ENCODE measurements around the gene FAM168A.
"Not testable (repeated sequence)": the region's sequence is repeated elsewhere in the genome, so short reads cannot be mapped to it uniquely, and the experiment has no call there.

Gene FAM168A

DNA sequence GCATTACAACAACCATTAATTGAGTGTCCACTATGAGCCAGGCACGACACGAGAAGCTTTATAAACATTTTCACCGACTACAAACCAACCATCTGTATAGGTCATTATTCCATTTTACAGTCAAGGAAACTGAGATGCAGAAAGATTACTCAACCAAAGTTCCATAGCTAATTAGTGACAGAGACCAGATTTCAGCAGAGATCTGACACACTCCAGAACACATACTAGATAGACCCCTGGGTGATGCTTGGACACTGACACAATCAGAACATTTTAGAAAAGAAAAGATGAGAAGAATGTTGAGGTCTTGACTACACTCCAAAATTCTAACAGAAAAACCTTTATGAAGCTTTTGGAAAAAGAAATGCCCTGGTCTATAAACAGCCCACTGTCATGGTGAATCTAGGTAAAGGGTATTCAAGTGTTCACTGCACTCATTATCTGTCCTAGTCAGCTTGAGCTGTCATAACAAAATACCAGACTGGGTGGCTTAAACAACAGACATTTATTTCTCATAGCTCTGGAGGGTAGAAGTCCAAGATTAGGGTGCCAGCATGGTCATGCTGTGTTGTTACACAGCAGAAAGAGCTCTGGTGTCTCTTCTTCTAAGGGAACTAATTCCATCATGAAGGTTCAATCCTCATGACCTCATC, 132.8 kb downstream of the FAM168A start:
- no peak for DNase-seq

DNA sequence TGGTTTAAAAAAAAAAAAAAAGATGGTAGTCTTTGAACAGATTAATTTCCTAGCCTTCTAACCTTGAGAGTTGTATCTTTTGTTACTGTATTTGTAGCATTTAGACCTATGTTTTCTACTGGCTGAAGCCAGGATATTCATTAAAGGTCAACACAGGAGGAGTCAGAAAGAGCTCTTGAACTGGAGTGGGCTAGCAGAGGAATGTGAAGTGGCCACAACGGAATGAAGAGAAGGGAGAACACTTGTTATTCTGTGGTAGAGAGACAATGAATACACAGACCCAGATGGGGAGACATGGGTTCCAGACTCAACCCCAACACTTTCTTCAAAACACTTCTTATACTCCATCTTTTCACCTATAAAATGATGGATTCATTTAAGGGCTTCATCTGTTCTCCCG, 133.6 kb downstream of the FAM168A start:
- DNase-seq = no peak

DNA sequence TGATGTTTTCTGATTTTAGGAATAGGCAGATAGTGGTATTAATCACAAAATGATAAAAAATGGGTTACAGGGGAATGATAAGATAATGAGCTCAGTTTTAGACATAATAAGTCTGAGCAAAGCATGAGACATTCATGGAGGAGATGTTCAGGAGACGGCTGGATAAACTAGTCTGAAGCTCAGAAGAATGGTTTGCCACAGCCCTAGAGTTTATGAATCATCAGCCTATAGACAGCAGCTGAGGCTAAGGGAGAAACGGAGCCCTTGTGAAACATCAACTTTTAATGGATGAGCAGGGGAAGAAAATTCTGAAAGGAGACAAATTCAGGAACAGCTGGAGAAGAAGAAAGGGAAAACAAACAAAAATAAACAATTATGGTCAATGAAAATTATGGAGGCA, 134.6 kb downstream of the FAM168A start:
- no peak for DNase-seq

DNA sequence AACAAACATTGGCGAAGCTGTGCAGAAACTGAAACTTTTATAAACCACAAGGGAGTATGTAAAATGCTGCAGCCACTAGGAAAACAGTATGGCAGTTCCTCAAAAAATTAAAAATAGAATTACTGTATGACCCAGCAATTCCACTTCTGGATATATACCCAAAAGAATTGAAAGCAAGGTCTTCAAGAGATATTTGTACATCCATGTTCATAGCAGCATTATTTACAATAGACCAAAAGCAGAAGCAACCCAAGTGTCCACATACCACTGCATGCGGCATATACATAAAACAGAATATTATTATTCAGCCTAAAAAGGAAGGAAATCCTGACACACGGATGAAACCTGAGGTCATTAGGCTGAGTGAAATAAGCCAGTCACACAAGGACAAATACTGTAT, 135.9 kb downstream of the FAM168A start:
- no peak for DNase-seq

DNA sequence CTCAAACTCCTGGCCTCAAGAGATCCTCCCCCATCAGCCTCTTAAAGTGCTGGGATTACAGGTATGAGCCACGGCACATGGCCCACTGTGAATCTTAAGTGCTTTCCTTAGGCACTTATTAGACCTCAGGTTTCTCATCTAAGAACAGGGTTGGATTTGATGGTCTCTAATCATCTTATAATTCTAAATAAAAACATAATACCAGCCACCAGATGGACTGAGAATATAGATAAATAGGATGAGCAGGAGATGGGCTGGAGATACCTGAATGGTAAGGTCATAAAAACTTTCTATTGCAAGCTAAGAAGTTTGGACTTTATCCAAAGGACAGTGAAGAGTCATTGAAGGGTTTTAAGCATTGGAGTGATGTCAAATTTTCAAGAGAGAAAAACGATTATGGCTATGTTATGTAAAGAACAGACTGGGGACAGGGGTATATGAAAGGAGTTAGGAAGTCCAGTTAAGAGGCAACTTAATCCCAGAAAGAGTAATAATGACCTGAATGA, 136.5 kb downstream of the FAM168A start:
- no peak for DNase-seq

DNA sequence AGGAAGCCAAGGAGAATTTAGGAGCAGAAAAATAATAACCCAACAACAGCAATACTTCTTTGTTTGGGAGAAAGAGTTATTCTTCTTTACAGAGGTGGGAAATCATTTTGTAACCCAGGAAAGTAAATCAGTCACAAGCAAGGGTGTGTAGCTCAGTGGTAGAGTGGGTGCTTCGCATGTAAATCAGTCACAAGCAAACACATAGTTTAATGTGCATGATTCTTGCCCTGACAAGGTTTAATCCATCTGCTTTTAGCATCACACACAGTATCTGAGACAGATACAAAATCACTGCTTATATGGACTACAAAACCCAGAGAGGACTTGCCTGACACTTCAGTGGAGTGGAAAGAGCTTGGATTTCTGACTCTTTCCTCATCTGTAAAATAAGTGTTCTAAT, 139.7 kb downstream of the FAM168A start:
- no peak for DNase-seq

DNA sequence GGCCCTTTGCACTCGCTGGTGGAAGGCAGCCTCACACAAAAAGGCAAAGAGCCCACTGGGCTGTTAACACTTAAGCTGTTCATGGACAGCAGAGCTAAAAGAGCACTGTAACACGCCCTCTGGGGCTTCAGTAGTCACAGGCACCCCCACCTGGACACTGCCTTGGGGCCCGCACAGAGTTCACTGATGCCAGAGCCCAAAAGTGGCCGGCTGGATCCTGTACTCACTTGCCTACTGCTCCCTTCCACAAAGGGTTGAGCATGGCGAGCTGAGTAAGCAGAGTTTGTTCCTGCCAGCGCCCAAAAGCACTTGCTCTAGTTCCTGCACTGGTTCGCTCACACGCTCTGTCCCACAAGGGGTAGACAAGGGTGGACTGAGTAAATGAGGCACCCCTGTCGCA, 142.9 kb downstream of the FAM168A start:
- DNase-seq = no peak

DNA sequence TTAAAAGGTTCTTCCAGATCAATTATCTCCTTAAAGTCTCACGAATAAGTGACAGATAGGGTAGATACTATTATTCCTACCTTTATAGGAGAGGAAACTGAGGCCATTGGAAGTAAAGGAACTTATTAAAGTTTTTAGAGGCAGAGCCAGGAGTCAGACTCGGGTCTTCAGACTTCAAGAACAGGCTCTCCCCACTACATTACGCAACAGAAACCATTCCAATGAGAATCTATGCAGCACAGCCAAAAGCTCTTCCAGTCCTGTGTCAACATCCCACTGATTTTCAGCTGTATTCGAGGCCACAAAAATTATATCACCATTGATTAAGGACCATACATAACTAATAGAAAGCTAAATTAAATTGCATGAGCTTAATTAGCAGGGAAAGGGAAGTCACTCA, 144.3 kb downstream of the FAM168A start:
- DNase-seq = no peak

DNA sequence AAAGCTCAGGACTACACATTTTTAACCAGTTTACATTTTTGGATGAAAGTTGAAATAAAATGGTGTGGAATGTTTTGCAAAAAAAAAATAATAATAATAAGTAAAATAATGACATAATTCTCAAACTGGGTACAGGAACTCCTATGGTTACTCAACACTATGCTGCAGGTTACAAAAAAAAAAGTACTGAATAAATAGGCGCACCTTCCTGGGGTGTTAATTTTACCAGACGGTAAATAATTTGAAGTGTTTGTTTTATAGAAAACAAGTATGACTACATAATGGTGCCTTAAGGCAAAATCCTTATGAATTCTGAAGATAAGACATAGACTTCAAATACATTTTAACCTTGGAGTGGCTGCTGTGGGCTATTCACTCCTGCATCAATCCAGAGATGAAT, 145.2 kb downstream of the FAM168A start:
- DNase-seq = no peak

DNA sequence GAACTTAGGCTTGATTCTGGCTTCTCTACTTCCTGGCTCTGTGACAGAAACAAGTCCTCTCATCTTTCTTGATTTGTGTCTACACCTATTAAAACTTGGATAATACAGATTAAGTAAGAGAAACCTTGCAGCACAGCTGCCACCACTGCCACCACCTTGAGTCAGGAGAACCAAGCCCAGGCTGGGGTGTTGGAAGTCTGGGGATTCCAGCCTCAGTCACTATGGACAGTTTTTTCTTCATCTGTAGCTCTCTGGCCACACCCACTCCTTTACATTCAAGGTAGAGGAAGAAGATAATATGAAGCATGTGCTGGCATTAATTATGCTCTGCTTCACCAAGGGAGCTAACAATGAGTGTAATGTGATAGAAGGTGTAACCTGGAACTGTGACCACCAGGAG, 146.0 kb downstream of the FAM168A start:
- DNase-seq = no peak

DNA sequence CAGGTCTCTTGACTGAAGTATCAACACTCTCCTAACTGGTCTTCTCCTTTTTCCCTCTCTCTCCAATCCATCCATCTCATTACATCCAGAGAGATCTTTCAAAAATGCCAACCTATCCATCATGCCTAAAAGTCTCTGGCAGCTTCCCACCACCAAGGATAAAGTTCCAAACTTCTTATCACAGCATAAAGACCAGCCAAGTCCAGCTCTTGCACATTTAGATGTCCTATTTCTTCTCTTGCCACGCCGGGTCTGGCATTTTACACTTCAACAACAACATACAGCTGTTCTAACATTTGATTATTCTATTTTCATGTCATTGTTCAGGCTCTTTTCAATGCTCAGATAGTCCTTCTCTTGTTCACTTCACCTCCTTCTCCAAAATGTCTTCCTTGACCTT, 151.1 kb downstream of the FAM168A start:
- DNase-seq = no peak

DNA sequence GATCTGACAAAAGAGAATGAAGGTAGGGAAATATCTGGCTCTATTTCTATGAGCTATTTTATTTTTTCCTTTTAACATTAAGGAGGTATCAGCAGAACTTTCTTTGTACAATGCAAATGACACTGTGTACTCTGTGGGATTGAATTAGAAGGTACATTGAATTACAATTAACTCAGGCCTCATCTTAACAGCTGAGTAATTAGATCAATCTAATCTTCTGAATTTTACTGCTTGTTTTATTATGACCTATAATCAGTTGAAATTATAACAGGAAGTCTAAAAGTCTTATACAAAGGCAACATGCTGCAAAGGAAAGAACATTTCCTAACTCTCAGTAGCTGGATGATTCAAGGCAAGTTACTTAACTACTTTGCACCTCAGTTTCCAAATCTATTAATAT, 151.9 kb downstream of the FAM168A start:
- DNase-seq = no peak

DNA sequence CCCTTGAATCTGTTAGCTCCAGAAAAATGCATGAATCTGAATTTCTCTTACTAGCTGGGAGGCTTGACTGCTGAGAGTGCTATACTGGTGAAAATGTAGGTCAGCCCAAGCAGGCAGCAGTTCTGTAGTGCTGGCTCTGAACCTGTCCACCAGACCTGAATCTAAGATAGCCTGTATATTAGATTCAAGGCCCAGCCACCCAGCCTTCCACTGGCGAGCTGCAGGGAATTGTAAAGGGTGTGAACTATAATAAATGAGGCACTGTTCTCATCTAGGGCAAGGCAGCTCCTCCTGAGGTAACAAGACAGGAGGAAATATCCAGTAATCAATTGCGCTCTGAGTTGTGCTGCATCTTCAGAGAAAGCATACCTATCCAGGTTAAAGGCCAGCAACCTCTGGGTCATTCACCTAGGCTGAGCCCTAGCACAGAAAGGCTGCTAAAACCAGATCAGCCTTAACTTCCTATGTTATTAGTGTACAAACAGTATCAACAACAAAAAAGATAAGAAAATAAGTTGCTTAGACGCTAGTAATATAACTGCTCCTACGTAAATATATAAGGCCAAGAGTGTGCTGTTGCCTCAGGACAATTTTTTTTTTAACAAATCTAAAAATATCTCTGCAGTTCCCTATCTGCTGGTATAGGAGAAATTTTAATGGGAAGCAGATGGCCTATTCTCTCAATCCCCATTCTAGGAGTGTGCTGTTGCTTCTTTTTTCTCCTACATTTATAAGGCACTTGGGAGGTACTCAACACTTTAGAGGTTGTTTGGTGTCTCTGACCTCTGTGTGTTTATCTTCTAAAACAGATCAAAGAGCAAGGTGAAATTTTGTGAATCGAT, 158.7 kb downstream of the FAM168A start:
- DNase-seq = peak in 1 of 2 experiments; percentile 58

DNA sequence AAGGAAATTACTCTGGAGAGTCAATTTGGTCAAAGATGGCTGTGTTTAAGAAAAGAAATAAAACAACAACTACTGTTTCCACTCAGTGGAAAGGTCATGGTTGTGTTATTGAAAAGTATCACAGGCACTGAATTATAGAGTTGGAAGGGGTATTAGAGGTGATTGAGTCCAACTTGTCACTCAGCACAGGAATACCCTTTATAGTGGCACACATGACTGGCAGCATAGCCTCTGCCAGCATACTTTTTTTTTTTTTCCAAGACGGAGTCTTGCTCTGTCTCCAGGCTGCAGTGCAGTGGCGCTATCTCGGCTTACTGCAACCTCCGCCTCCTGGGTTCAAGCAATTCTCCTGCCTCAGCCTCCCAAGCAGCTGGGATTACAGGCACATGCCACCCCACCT, 161.1 kb downstream of the FAM168A start:
- not testable (repeated sequence) for DNase-seq

DNA sequence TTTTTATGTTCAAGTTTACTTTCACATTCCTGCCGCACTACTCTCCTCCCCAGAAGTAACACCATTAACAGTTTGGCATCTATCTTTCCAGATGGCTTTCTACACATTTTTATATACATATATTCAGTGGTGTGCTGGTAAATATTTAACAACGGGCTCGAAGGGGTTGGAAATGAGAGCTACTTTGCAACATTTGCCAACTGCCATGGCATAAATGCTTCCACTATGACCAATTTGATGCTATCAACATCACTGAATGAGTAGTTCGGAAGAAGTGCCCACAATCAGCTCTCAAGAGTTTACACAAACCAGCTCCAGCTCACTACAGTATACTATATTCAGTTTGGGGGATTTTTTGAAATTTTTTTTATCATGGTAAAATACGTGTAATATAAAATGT, 166.5 kb downstream of the FAM168A start:
- DNase-seq = no peak

DNA sequence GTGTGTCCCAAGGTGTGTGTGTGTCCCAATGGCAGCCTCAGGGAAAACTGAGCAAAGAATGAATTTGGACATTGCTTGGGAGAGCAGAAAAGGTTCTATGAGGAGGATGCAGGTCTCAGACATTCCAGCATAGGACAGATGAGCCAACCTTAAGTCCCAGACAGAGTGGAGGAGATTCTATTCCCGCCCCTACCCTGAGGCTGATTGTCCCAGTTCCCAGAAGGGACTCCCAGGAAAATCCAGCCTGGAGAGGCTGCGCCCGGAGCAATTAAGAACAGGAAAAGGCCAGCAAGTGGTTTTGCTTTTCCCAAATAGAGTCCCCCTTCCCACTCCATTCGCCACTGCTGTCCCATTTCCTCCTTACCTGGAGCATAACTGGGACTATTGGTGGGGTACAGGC, 167.6 kb downstream of the FAM168A start:
- DNase-seq = no peak

DNA sequence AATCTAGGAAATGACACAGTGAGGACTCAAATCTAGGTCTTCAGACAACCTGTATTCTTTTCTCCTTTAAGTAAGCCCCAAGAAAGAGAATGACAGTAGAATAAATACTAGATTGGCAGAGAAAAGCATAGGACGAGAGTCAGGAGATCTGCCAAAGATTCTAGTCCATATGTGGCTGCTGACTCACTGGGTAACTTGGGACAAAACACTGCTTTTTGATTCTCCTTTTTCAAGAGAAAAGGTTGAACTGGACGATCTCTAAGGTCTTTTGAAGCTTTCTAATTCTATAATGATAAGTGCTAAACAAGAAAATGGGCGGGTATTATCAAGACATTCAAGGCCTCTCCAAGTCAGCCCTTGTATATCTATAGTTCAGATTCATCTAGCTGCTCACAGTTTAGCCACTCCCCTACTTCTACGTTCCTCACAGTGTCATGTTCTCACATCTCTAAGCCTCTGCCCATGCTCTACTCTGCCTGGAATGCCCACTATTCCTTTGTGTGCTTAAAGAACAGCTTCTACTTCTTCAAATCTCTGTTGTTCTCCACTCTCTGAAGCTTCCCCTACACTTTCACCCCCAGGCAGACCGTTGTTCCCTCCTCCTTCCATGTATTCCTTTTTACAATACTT, 168.7 kb downstream of the FAM168A start:
- DNase-seq = no peak

DNA sequence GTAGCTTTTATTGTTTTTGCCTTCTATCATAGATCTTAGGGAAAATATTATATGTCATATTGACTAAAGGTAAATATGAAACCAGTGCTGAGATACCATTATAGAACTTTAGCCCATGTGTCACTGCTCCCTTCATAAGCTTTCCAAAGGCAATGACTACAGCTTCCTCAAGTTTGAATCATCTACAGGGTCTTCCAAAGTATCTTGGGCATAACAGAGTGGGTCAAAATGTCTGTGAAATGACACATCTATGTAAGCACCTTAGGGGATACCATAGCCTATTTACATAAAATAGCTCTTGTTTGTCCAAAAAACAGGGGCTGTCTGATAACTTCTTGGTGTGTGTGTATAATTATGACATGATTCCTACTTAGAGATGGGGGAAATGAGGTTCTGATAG, 169.2 kb downstream of the FAM168A start:
- DNase-seq = no peak

DNA sequence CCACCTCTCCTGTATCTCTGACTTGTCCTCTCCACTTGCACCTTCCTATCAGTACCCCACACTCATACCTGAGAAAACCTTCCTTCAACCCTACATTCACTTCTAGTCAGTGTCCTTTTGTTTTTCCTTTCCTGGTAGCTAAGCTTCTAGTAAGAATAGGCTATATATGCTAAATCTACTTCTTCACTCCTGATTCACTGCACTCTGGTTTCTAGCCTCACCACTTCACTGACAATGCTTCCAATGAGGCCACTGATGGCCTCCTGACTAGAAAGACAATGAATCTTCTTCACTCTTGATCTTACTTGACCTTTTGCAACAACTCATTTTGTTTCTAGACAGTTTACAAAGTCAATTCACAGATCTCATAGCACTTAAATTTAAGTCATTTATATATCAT, 169.7 kb downstream of the FAM168A start:
- DNase-seq = no peak

DNA sequence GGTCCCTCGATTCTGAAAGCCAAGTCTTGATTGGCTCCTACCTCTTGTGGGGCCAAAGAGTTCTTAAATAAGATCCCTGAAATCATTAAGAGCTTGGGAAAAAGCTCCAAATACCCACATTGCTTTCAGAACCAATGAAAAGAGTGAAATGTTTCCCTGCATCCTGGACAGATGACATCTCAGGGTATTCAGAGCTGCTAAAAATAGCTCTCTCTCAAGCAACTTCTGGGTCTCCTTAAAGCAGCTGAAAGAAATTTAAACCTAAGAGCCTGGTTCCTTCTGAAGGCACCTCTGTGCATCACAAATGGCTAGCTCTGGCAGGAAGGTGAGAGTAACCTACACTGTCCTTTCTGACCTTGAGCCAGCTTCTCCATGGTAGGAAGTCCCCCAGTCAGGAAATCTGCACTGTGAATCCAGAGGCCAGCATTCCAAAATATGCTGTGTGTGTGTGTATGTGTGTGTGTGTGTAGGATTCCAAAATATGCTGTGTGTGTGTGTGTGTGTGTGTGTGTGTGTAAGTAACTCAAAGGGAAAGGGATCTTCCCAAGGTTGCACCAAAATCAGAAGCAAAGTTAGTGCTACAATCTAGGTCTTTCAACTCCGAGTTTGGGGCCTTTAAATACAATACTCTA, 171.6 kb downstream of the FAM168A start:
- DNase-seq = no peak

DNA sequence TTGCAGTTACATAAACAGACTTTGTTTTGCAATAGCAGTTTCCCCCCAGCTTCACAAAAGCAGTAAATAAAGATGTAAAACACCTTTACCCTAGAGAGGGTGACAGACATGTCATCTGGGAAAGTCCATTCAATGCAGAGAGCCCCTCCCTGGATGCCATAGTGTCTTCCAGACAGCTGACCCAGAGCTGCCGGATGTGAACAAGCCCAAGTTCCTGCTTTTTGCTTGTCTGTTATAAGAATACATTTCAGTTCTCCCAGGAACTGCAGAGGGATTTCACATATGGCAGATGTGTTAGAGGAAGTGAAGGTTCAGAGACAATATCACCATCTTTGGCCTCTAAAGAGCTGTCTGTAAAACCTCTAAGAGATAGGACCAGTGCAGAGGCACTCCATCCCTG, 172.8 kb downstream of the FAM168A start:
- DNase-seq = no peak

DNA sequence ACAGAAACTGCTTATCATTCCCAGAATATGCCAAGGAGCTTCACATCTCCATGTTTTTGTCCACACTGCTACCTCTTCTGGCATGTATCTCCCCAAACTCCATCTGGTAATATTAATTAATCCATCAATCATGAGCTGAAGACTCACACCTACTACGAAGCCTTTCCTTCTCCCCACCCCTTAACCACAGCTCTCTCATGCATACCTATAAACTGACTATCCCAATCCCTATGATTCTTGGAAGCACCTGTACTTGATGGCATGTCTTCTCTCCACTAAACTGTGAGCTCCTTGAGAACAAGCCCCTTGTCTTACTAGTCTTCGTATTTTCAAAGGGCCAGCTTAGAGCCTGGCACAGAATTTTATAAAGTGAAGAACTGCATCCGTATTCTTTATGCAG, 174.4 kb downstream of the FAM168A start:
- DNase-seq = no peak

DNA sequence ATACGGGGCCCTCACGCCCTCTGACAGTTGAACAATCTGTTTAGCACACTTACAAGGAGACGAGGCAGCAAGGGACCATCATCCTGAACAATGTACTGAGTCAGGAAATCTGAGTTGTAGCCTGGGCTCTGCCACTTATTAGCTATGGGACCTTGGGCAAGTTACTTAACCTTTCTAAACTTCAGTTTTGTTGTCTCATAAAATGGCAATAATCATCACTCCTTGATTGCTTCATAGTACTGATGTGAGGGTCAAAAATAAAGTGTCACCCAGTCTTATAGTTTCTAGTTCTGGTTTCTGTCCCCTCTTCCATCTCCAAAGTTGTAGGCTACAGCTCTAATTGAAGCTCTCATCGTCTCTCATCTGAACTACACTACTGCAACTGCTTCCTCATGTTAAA, 175.0 kb downstream of the FAM168A start:
- no peak for DNase-seq

DNA sequence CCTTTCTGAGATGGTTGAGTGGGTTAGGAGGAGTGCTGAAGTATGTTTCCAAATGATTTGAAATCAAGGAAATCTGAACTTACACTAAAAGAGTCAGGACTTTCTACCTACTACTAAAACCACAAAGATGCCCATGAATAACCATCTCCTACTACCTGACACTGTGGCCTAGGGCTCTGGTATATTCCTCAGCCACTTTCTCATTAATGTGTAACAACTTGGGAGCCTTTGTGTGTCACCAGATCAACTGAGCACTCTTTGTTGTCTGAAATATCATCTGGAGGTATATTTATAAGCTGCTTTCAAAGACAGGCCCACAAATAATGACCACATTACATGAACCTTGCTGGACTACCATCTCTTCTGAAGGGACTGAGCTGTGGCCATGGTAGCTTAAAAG, 177.8 kb downstream of the FAM168A start:
- DNase-seq = no peak

All from cerebellar nuclear complex (tissue), 1 donor.